ENCODE data around the gene FBXW9.

FBXW9 gene

DNA sequence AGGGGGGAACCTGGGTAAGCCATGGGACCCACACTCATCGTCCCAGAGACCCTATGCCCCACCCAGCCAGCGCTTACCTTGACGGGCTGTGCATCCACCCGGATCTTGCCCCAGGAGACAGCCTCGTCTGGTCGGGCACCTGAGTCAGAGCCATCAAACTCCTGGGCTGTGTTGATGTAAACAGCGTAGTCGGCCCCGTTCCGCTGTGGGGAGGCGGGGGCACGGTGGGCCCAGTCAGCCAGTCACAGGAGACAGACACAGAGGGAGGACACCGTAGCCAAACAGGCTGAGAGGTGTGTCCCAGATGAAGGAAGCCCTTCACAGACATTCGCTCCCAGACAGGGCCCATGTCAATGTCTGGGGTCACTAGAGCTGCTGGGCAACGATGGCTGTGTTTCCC is 20.5 kb downstream of the FBXW9 start:
- Histone ChIP-seq H3K36me3 (ENCODE audit: insufficient read depth, low read length) (peaks cover 78% of the 10 kb centered on the region), H3K4me3 (ENCODE audit: low read depth in 1 of 2, low read length in 2 of 2) (no peak overlapping the region), H3K79me2 (ENCODE audit: insufficient read depth, low read length) (peaks cover 49% of the 10 kb centered on the region), H3K4me2 (ENCODE audit: insufficient read depth, low read length) (no peak overlapping the region), H3K4me1 (ENCODE audit: insufficient read depth, low read length) (peaks cover 14% of the 10 kb centered on the region), H3K27me3 (ENCODE audit: insufficient read depth, low read length, poor library complexity) (no peaks in the 10 kb centered on the region), H3K9ac (ENCODE audit: low read depth, low read length) (no peak overlapping the region), H3K9me3 (ENCODE audit: insufficient read depth, low read length, severe bottlenecking) (no peaks in the 10 kb centered on the region), H4K20me1 (ENCODE audit: insufficient read depth, low read length) (peaks cover 46% of the 10 kb centered on the region), H3K27ac (ENCODE audit: low read length) (no peak overlapping the region), H2AFZ (ENCODE audit: low read depth, low read length) (no peak overlapping the region)
- ATAC-seq (ENCODE audit: insufficient read depth, low read depth) = no peak
- no peak for DNase-seq
- no peak for TF ChIP-seq EZH2 (IDR thresholded peaks at IDR 0.05; ENCODE audit: borderline replicate concordance, low read depth, low read length, severe bottlenecking)
- TF ChIP-seq, protein P1, sequence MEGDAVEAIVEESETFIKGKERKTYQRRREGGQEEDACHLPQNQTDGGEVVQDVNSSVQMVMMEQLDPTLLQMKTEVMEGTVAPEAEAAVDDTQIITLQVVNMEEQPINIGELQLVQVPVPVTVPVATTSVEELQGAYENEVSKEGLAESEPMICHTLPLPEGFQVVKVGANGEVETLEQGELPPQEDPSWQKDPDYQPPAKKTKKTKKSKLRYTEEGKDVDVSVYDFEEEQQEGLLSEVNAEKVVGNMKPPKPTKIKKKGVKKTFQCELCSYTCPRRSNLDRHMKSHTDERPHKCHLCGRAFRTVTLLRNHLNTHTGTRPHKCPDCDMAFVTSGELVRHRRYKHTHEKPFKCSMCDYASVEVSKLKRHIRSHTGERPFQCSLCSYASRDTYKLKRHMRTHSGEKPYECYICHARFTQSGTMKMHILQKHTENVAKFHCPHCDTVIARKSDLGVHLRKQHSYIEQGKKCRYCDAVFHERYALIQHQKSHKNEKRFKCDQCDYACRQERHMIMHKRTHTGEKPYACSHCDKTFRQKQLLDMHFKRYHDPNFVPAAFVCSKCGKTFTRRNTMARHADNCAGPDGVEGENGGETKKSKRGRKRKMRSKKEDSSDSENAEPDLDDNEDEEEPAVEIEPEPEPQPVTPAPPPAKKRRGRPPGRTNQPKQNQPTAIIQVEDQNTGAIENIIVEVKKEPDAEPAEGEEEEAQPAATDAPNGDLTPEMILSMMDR (IDR thresholded peaks at IDR 0.05; ENCODE audit: borderline replicate concordance, extremely low read depth, low read length, poor library complexity, severe bottlenecking) = no peak

DNA sequence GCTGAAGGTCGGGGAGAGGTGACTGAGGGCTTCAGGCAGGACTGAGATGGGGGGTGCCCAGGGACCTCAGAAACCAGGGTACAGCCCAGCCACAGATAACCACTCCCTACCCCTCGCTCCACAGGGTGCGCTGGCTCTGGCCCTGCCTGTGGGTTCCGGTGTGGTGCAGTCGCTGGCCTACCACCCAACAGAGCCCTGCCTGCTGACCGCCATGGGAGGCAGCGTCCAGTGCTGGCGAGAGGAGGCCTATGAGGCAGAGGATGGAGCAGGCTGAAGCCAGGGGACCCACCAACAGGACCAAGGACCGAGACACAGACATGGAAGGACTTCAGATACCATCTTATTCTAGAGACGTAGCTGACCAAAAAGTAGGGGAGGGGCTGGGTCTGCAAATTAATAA is 21.0 kb downstream of the FBXW9 start:
- Histone ChIP-seq H3K9me3 (ENCODE audit: insufficient read depth, low read length, severe bottlenecking) (no peaks in the 10 kb centered on the region), H3K9ac (ENCODE audit: low read depth, low read length) (no peak overlapping the region), H3K4me3 (ENCODE audit: low read depth in 1 of 2, low read length in 2 of 2) (no peak overlapping the region), H3K4me1 (ENCODE audit: insufficient read depth, low read length) (peaks cover 17% of the 10 kb centered on the region), H3K79me2 (ENCODE audit: insufficient read depth, low read length) (peaks cover 51% of the 10 kb centered on the region), H3K36me3 (ENCODE audit: insufficient read depth, low read length) (peaks cover 83% of the 10 kb centered on the region), H3K4me2 (ENCODE audit: insufficient read depth, low read length) (no peak overlapping the region), H2AFZ (ENCODE audit: low read depth, low read length) (no peak overlapping the region), H3K27me3 (ENCODE audit: insufficient read depth, low read length, poor library complexity) (no peaks in the 10 kb centered on the region), H3K27ac (ENCODE audit: low read length) (no peak overlapping the region), H4K20me1 (ENCODE audit: insufficient read depth, low read length) (peaks cover 48% of the 10 kb centered on the region)
- ATAC-seq (ENCODE audit: insufficient read depth, low read depth) (no peak), DNase-seq (no peak)
- TF ChIP-seq, protein P1 (IDR thresholded peaks at IDR 0.05; ENCODE audit: borderline replicate concordance, extremely low read depth, low read length, poor library complexity, severe bottlenecking) = no peak

- H3K9ac ChIP-seq (ENCODE audit: low read depth, low read length) = no peak overlapping the region
- H4K20me1 ChIP-seq (ENCODE audit: insufficient read depth, low read length) = peaks cover 41% of the 10 kb centered on the region
- no peaks in the 10 kb centered on the region for H3K9me3 ChIP-seq (ENCODE audit: insufficient read depth, low read length, severe bottlenecking)
- H3K4me1 ChIP-seq (ENCODE audit: insufficient read depth, low read length) = peaks cover 25% of the 10 kb centered on the region
- DNase-seq = no peak
- no peak for ATAC-seq (ENCODE audit: insufficient read depth, low read depth)
- no peaks in the 10 kb centered on the region for H3K27me3 ChIP-seq (ENCODE audit: insufficient read depth, low read length, poor library complexity)
- no peak overlapping the region for H3K4me2 ChIP-seq (ENCODE audit: insufficient read depth, low read length)
- peaks cover 58% of the 10 kb centered on the region for H3K79me2 ChIP-seq (ENCODE audit: insufficient read depth, low read length)
- H2AFZ ChIP-seq (ENCODE audit: low read depth, low read length) = no peak overlapping the region
- no peak overlapping the region for H3K27ac ChIP-seq (ENCODE audit: low read length)
- H3K4me3 ChIP-seq (ENCODE audit: low read depth in 1 of 2, low read length in 2 of 2) = no peak overlapping the region
- H3K36me3 ChIP-seq (ENCODE audit: insufficient read depth, low read length) = peaks cover 71% of the 10 kb centered on the region
- TF ChIP-seq, protein P1 (IDR thresholded peaks at IDR 0.05; ENCODE audit: borderline replicate concordance, extremely low read depth, low read length, poor library complexity, severe bottlenecking) = no peak
- no peak for TF ChIP-seq EZH2 (IDR thresholded peaks at IDR 0.05; ENCODE audit: borderline replicate concordance, low read depth, low read length, severe bottlenecking)
Measured at GRCh38 chr19:12672744-12673143, 23.7 kb downstream of the FBXW9 start.
